HG03521 (cell line): ENCODE measurements around the gene EEFSEC.

Experiments used
- ATAC-seq: cut with Tn5 transposase; IDR thresholded peaks from one replicate; pipeline ENCODE4 v1.9.1; 2021; ENCODE audit warnings: mild to moderate bottlenecking, moderate library complexity; ENCODE audit not compliant: unreplicated experiment

The EEFSEC gene, protein sequence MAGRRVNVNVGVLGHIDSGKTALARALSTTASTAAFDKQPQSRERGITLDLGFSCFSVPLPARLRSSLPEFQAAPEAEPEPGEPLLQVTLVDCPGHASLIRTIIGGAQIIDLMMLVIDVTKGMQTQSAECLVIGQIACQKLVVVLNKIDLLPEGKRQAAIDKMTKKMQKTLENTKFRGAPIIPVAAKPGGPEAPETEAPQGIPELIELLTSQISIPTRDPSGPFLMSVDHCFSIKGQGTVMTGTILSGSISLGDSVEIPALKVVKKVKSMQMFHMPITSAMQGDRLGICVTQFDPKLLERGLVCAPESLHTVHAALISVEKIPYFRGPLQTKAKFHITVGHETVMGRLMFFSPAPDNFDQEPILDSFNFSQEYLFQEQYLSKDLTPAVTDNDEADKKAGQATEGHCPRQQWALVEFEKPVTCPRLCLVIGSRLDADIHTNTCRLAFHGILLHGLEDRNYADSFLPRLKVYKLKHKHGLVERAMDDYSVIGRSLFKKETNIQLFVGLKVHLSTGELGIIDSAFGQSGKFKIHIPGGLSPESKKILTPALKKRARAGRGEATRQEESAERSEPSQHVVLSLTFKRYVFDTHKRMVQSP

DNA sequence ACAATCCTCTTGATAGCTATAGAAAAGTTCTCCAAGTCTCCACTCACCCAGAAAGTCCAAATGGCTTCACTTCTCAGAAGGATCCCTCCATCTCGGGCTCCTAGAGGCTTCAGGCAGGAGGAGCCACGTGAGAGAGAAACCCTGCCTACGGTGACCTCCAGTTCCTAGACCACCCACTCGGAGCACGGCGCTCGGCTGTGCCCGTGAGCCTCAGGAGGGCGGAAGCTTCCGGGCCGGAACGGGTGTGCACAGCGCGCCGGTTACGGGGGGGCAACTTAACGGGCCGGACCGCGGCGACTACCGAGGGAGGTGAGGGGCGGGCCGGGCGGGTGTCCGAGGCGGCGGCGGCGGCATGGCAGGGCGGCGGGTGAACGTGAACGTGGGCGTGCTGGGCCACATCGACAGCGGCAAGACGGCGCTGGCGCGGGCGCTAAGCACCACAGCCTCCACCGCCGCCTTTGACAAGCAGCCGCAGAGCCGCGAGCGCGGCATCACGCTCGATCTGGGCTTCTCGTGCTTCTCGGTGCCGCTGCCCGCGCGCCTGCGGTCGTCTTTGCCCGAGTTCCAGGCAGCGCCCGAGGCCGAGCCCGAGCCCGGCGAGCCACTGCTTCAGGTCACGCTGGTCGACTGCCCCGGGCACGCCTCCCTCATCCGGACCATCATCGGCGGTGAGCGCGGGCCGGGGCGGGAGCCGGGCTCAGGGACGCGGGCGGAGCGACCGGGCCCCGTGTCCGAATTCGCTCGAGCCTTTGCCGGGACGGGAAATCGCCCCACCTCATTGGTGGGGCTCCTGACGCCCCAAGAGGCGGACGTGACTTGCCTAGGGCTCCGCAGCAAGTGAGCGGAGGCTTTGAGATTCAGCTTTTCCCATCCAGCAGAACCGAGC lies at the start of gene EEFSEC:
EEFSEC (plus strand) TSS at position 326 of the 886 bp plus-strand sequence; CDS start at position 353, 27 bp downstream.
- peak; percentile 93 for ATAC-seq

DNA sequence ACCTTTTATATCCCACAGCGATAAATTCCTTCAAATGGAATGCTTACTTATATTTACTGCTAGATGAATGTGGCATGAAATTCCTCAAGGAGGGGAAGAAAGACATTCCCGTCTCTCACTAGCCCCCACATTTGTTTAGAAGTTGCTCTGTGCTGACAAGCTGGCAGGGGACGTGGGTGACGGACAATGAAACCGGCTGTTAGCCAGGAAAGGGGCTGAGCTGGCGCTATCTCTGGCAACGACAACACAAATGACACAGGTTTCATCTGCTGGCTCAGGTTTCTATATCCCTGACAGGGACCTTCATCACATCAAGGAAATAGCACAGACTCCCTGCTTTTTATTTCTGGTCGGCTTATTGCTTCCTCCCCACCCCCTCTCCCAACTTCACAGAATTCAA lies 45.4 kb upstream of the EEFSEC start:
- no peak for ATAC-seq

DNA sequence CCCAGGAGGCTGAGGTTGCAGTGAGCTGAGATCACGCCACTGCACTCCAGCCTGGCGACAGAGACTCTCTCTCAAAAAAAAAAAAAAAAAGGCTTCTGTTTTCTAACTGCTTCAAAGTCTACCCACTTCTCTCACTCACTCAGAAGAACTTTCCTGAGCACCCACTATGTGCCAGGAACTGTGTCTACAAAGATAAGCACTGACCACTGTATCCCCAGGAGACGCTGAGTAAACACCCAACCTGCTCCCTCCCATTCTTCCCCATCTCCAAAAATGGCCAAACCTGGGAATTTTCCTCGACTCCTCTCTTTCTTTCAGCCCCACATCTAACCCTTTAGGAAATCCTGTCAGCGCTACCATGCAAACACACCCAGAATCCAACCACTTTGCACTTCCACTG lies 42.1 kb upstream of the EEFSEC start:
- ATAC-seq = no peak

DNA sequence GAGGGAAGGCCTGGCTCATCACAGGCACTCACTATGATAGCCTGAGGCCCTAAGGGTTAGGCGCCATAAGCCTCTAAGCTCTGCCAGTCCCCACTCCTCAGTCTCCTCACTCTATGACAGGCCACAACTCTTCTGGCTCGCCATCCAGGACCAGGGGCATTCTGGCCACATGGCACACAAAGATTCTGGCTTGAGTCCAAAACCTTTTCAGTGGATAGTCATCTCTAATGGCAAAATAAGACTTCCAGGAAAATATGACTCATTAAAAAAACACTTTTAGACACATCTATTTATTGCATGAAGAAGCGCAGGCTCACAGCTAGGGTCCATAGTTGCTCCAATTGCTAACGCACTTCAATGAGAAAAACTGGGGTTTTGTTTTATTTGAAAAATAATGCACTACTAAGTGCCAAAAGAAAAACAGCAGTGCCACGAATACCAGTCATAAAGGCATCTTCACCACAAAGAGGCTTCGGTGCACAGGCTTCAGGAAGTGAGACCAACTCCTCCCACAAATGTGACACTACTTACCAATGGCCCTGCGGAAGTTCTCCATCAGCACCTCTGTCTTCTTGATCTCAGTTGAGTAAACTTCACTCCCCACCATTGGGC lies 40.8 kb upstream of the EEFSEC start:
- no peak for ATAC-seq

DNA sequence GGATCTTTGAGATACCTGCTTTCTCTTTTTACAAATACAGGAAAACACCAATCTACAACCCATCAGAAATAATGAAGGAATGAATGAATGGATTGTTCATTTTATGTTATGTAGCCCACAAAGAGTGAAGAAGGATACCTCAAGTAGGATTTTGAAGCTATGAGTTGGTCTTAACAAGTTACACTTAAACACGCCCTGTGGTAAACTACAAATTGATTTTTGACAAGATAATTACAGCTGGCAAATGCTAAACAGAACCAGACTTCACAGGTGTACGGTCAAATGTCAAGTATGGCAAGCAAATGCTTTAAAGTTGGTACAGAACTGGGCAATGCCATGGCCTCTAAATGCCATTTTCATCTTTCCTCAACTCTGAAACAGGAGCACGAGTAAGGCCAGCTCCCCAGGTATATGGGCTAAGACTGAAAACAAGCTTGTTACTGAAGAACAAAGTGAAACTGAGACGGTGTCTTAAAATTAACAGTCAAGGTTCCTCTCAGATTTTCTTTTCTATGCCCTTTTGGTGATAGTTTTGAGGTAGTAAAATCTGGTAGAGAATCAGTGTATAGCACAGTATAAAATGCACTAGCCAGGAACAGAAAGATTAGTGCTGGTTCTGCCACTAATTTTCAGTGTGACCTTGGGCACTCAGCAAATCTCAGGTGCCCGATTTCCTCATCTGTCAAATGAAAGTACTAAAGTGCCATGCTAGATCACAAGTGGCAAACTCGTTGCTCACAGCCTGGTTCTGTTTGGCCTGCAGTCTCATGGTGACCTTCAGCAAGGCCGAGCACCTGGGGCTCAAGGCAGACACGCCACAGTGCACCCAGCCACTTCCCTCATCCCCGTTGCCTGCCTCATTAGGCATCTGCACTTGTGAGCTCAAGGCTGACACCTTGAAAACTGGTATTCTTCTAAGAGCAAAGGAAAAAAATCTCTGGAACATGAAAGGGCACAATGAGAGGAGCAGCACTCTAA lies 39.2 kb upstream of the EEFSEC start:
- no peak for ATAC-seq

DNA sequence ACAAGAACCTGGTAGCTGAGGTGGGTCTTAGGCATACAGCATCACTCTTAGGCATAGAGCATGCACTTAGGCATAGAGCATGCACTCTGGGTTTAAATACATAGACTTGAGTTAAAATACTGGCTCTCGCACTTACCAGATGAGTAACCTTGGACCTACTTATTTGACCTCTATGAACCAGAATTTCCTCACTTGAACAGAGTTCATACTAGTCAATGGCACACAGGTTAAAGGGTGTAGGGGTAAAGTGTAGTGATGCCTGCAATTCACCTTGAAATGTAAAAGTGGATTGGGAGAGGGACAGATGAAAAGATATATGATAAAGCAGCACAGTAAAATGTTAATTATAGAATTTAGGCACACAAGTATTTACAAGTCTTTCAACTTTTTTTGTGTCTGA lies 31.3 kb upstream of the EEFSEC start:
- ATAC-seq = no peak

DNA sequence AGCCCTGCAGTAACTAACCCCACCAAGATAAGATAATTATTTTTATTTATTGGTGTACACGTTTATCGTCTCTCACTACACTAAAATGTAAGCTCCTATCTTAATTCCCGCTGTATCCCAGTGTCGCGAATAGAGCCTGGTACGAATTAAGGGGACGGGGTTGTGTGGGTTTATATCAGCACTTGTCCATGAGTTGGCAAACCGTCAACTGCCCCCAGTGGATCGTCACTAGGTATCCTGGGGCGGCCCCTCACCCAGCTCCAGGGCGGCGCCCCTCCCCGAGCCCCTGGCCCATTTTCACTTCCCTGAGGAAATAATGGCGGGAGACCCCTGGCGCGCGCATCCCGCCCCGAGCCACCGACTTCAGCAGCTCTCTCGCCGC lies 30.1 kb upstream of the EEFSEC start:
- peak; percentile 6 for ATAC-seq

DNA sequence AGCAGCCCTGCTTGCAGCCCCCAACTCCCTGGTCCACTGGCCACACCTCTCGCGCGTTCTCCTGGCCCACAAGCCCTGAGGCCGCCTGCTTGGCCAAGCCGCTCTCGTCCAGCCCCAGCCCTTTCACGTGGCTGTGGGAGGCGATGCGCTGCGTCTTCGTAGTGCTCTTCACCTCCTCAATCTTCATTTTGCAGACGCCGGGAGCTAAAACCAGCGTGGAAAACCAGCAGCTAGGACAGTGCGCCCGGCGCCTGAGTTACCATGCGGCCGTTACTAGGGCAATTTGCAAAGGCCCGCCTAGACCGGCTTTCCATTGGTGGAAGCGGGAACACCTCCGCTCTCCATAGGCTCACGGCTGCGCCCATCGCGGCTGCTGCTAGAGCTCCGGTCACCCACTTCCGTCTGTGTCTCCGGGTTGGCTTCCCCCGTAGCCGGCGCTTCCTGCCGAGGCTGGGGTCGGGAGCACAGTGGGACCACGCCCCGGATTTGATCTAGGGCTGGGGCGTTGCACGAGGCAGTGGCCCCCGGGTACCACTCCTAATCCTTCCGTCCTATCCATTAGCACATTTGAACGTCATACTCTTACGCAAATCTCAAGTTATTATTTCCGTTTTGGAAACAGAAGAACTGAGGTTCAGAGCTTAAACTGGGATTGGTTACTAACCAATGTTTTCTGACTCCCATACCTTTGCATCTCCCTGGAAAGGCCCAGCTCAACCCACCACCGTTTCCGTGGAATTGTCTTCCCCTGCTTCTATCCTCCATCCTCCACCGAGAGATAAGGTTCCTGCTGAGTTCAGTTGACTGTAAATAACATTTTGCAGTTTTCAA lies 29.5 kb upstream of the EEFSEC start, which contains the start of gene RUVBL1:
RUVBL1 (minus strand) TSS at position 275 of the 831 bp plus-strand sequence; CDS start at position 187, 88 bp downstream.
- peak; percentile 97 for ATAC-seq

DNA sequence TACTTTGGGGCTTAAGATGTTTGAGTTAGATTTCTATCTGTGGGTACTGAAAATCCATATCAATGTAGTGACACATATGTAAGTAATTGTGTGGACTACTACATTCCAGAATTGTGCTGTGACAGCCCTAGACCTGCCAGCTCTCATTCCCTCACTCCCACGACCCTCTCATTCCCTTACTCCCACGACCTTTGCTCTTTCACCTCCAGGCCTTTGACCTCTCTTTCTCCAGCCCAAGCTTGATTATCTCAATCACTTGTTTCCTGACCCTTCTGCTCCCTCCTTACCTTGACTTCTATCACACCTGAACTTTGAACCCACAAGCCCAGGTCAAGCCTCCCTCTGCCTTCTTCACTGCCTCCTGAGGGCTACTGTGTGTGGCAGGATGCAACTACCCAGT lies 26.0 kb upstream of the EEFSEC start:
- no peak for ATAC-seq

DNA sequence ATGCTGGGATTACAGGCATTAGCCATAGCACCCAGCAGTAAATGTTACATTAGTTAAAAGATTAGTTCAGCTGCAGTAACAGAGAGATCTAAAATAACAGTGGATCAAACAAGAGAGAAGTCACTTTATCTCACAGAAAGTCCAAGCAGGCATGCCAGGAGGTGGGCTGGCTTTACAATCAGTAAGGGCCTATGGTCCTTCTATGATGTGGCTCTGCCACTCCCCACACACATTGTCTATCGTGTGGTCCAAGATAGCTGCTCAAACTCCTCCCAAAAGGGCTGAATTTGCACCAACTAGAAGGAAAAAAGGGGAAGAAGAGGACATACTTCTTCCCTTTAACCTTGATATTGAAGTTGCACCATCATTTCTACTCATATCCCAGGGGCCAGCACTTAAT lies 25.0 kb upstream of the EEFSEC start:
- no peak for ATAC-seq

DNA sequence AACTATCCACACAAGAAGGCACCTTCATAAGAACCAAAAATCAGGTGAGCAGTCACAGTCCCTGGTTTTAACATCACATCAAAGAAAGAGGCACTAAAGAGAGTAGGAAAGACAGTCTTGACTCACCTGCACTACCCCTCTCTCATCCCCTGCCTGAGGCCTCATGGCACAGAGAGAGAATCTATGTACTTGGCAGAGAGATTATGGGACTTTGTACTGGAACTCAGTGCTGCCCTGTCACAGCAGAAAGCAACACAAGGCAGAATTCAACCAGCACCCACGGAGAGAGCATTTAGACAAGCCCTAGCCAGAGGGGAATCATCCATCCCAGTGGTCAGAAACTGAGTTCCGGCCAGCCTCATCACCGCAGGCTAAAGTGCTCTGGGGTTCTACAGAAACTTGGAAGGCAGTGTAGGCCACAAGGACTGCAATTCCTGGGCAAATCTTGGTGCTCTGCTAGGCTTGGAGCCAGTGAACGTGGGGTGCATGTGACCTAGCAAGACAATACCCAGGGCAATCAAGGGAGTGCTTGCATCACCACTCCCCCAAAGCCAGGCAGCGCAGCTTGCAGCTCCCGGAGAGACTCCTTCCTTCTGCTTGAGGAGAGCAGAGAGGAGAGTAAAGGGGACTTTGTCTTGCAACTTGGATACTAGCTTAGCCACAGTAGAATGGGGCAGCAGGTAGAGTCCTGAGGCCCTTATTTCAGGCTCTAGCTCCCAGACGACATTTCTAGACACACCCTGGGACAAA lies 21.2 kb upstream of the EEFSEC start:
- no peak for ATAC-seq

DNA sequence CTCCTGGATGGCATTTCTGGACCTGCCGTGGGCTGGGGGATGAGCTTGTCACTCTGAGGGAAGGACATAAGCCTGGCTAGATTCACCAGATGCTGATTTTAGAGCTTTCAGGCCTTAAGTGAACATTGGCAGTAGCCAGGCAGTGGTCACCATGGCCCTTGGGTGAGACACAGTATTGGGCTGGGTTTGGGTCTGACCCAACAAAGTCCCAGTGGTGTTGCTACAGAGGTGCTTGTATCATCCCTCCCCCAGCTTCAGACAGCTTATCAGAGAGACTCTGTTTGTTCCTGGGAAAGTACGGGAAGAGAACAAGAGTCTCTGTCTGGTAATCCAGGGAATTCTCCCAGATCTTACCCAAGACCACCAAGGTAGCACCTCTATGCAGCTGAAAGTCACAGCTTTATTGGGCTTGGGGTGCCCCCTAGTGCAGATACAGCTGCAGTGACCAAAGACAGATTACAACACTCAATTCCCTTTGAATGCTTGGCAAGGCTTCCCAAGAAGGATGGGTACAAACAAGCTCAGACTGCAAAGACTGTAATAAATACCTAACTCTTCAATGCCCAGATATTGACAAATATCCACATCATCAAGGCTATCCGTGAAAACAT lies 19.9 kb upstream of the EEFSEC start:
- no peak for ATAC-seq

DNA sequence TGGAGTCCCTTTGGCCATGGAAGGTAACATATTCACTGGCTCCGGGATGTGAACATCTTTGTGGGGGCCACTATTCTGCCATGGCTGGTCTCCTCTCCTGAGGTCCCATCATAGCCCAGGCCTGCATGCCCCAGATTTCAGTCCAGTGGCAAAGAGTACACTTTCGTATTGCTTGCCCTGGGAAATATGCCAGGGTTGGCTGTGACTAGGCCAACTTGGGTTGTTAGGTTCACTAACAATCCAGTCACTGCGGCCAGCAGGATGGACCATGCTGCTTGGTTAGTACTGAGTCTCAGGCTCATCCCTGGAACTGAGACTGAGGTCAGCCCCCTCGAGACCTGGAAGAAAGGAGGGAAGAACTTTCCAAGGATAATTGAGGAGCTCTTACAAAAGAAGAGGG lies 9.8 kb upstream of the EEFSEC start:
- no peak for ATAC-seq

DNA sequence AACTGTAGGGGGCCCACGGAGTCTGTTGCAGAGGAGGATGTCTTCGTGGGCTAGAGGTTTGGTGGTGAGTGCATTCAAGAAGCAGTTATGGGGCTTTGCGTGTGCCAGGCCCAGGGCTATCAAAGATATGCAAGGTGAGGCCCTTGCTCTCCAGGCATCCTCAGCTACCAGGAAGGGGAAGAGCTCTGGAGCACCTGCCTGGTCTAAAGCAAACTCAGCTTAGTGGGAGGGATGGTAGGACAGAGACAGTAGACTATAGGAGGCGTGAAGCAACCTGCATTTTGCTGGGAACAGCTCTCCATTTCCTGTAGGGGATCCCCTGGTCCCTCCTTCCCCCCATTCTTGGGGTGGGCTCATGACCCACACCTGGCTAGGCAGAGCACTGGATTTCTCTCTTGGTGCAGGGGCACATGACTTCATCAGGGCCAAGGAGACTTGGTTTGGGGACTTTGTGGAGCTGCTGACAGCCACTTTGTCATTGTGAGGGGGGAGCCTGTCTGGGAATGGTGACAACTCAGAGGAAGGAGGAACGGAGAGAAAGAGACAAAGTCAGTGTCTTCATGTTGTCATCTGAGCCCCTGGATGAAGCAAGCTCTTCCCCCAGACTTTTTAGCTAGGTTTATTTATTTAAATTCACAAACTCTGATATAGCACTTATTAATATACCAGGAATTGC lies 8.6 kb upstream of the EEFSEC start:
- no peak for ATAC-seq

DNA sequence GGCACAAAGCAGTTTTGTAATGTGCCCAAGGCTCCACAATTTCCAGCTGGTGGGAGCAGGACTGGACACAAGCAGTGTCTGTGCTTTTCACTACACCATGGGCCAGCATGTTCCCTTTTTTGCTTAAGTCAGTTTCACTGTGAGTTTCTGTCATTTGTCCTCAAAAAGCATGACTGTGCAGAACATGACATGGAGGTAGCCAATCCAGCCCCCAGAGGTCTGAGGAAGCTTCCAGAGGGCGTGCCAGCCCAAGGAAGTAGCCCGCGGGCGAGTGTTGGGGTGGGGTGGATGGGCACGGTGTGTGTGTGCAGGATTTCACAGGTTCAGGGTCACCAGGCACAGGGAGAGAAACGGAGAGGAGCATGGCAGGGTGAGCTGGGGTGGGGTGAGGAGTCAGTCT lies 8.0 kb upstream of the EEFSEC start:
- no peak for ATAC-seq

DNA sequence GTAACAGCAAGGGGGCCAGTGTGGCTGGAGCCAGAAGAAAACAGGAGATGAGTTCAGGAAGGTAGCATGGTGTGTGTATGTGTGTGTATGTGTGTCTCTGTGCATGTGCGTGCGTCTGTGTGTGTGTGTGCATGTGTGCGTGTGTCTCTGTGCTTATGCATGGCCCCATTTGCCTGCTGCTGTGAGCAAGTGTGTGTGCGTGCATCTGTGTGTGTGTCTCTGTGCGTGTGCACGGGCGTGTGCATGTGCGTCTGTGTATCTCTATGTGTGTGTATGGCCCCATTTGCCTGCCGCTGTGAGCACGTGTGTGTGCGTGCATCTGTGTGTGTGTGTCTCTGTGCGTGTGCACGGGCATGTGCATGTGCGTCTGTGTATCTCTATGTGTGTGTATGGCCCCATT lies 7.1 kb upstream of the EEFSEC start:
- no peak for ATAC-seq

DNA sequence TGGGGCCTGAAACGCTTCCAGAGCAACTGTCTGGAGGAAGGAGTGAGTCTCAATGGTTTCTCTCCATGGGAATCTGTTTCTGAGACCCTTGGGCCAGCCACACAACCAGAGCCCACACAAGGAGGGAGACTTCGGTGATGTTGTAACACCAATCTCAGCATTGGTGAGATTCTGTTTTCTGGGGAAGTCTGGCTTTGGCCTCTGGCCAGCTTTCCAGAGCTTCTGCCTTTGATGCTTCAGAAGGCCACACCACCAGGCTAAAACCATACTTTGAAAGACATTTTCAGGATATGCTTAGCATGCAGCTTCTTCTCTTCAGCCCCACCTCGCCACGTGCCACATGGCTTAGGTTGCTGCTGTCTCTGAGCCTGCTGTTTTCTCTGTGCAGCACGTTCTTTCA lies 3.6 kb upstream of the EEFSEC start:
- ATAC-seq = no peak
